Lung (tissue), 12 donors: Measurements from ENCODE around the gene ATP11A. TPM values are rescaled to one million over a fixed set of nuclear protein-coding genes. Genes with fewer than 3 reads are reported as not detected.

Experiments
- ATAC-seq: fragments of 200-7000 bp; cut with Tn5 transposase; one replicate; pipeline ENCODE4 v1.9.1; 2020; ENCODE audit warnings: moderate number of reproducible peaks; ENCODE audit not compliant: insufficient read depth, low FRiP score
- DNase-seq, 3 donors: peaks; one replicate each; pipeline ENCODE4 v3.0.0-alpha.2; 2013 to 2017
- H3K27ac ChIP-seq, 2 donors: one replicate each; pipeline ENCODE4 v1.5.1; 2013; ENCODE audit warnings: mild to moderate bottlenecking in 2 of 2, moderate library complexity in 2 of 2, control low read depth in 1 of 2, inconsistent platforms in 1 of 2, low read depth in 1 of 2, low read length in 1 of 2
- H3K27me3 ChIP-seq, 3 donors: one replicate each; pipeline ENCODE4 v1.5.1; 2013; ENCODE audit warnings: low read length in 2 of 3; ENCODE audit not compliant: control insufficient read depth in 3 of 3, insufficient read depth in 3 of 3
- H3K36me3 ChIP-seq, 4 donors: one replicate each; pipeline ENCODE4 v1.5.1; 2013; ENCODE audit warnings: low read length in 4 of 4, mild to moderate bottlenecking in 1 of 4, moderate library complexity in 1 of 4; ENCODE audit not compliant: control insufficient read depth in 4 of 4, insufficient read depth in 4 of 4
- H3K4me1 ChIP-seq, 5 donors: one replicate each; pipeline ENCODE4 v1.5.1; 2013; ENCODE audit warnings: low read length in 5 of 5, mild to moderate bottlenecking in 2 of 5, moderate library complexity in 1 of 5; ENCODE audit not compliant: control insufficient read depth in 5 of 5, insufficient read depth in 5 of 5
- H3K4me3 ChIP-seq: one replicate; pipeline ENCODE4 v1.5.1; 2013; ENCODE audit warnings: mild to moderate bottlenecking, control low read depth, moderate library complexity
- H3K9ac ChIP-seq, 2 donors: one replicate each; pipeline ENCODE4 v1.5.1; 2013; ENCODE audit warnings: low read length in 2 of 2, control low read depth in 1 of 2; ENCODE audit not compliant: insufficient read depth in 1 of 2
- H3K9me3 ChIP-seq, 4 donors: one replicate each; pipeline ENCODE4 v1.5.1; 2013; ENCODE audit warnings: low read length in 3 of 4, mild to moderate bottlenecking in 1 of 4, moderate library complexity in 1 of 4; ENCODE audit not compliant: control insufficient read depth in 4 of 4, insufficient read depth in 3 of 4
- CTCF ChIP-seq: IDR thresholded peaks from 2 replicates; pipeline ENCODE4 v1.5.1; 2012; ENCODE audit warnings: mild to moderate bottlenecking; ENCODE audit errors: control extremely low read depth, extremely low read depth
- WGBS, 2 donors: extraction: QIAGEN DNeasy Blood & Tissue Kit; methylation state at CpG; one replicate each; pipeline ENCODE4 v1.1.7; 2013; 5-methylcytosine and 5-hydroxymethylcytosine counted together
- polyA plus RNA-seq, 2 donors: library from polyadenylated mRNA; stranded (reverse); fragments of 200-250 nt; gene quantifications; one replicate each; pipeline ENCODE4 v1.2.1, GENCODE V29; 2013
- total RNA-seq, 2 donors: library from RNA; depleted of rRNA in 1 of 2; stranded (reverse); fragments of >200 nt in 1 of 2; gene quantifications; one replicate each; pipeline ENCODE4 v1.2.1, GENCODE V29; 2014 to 2021
- donor health status: control.
- donor health status: control.
- donor health status: Bipolar disorder and iron deficiency.
- donor health status: healthy.
- donor health status: DM: yes; HTN: yes; CAD: no.

Gene ATP11A
- total and polyA plus RNA-seq, 4 donors: 46.3 to 317 (median 162) TPM

- TF ChIP-seq CTCF: no peak
- DNase-seq (no peak), ATAC-seq (no peak)
- no peak overlapping the region for H3K27ac ChIP-seq
- H3K9ac ChIP-seq: no peak overlapping the region
- H3K4me1 ChIP-seq: peaks cover 0 to 24% (median 10%) of the 10 kb centered on the region in 5 donors
- no peaks in the 10 kb centered on the region for H3K9me3 ChIP-seq
- 89 to 95% methylated on average over 10 of the region's 10 CpGs for WGBS, 2 donors
- H3K27me3 ChIP-seq: no peaks in the 10 kb centered on the region
- H3K36me3 ChIP-seq: peaks cover 0 to 2% (median 0%) of the 10 kb centered on the region in 4 donors
- H3K4me3 ChIP-seq: no peak overlapping the region
Measured at GRCh38 chr13:112772539-112772909, 82.7 kb downstream of the ATP11A start.

DNA sequence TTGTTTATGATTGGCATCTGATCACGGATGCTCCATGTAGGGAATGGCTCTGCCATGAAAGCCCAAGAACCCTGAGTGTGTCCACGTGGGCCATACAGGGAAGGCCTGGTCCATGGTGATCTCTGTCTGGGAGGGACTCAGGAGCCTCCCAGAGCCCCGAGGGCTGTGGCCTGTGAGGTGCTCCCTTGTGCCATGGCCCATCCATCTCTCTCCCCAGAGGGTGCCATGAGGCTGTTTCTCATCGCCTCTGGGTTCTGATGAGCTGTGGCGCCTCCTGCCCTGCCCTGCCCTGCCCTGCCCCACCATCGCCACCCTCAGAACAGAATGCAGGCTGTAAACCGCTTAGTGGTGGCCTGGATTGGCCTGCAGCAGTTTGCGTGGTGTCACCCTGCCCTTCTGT, 83.1 kb downstream of the ATP11A start:
- WGBS, 2 donors: 90 to 93% methylated on average over 8 of the region's 8 CpGs
- H3K4me1 ChIP-seq: peaks cover 0 to 27% (median 10%) of the 10 kb centered on the region in 5 donors
- H3K4me3 ChIP-seq: no peak overlapping the region

GRCh38 chr13:112773601-112774447, 84.0 kb downstream of the ATP11A start:
- H3K36me3 ChIP-seq: peaks cover 0 to 2% (median 0%) of the 10 kb centered on the region in 4 donors
- no peak for TF ChIP-seq CTCF
- H3K9ac ChIP-seq: peak overlapping the region in 1 of 2 donors; percentile 38
- H3K4me1 ChIP-seq: peaks cover 0 to 24% (median 10%) of the 10 kb centered on the region in 5 donors
- WGBS, 2 donors: 87 to 88% methylated on average over 24 to 25 of the region's 25 CpGs
- H3K9me3 ChIP-seq: no peaks in the 10 kb centered on the region
- H3K27me3 ChIP-seq: no peaks in the 10 kb centered on the region
- no peak overlapping the region for H3K27ac ChIP-seq
- DNase-seq: no peak
- H3K4me3 ChIP-seq: no peak overlapping the region
- no peak for ATAC-seq

More for the DNA sequence above, 83.1 kb downstream of the ATP11A start:
- no peak for DNase-seq
- ATAC-seq: no peak
- Histone ChIP-seq H3K27ac (no peak overlapping the region), H3K9me3 (no peaks in the 10 kb centered on the region), H3K27me3 (no peaks in the 10 kb centered on the region), H3K9ac (no peak overlapping the region), H3K36me3 (peaks cover 0 to 2% (median 0%) of the 10 kb centered on the region in 4 donors)
- no peak for TF ChIP-seq CTCF
